ENCODE measurements around the gene CLPTM1L.

GRCh38 chr5:1297243-1297642 is 47.7 kb downstream of the CLPTM1L start:
- TF ChIP-seq CTCF (IDR thresholded peaks at IDR 0.05) (no peak), EZH2 (IDR thresholded peaks at IDR 0.05) (no peak)

All from neural progenitor cell (in vitro differentiated cells).